ENCODE measurements around the gene DBP. TPM values are rescaled to one million over a fixed set of nuclear protein-coding genes. Genes with fewer than 3 reads are reported as not detected.

Gene DBP
- total RNA-seq, 1 donor from 2014 or later: 6.8 TPM

DNA sequence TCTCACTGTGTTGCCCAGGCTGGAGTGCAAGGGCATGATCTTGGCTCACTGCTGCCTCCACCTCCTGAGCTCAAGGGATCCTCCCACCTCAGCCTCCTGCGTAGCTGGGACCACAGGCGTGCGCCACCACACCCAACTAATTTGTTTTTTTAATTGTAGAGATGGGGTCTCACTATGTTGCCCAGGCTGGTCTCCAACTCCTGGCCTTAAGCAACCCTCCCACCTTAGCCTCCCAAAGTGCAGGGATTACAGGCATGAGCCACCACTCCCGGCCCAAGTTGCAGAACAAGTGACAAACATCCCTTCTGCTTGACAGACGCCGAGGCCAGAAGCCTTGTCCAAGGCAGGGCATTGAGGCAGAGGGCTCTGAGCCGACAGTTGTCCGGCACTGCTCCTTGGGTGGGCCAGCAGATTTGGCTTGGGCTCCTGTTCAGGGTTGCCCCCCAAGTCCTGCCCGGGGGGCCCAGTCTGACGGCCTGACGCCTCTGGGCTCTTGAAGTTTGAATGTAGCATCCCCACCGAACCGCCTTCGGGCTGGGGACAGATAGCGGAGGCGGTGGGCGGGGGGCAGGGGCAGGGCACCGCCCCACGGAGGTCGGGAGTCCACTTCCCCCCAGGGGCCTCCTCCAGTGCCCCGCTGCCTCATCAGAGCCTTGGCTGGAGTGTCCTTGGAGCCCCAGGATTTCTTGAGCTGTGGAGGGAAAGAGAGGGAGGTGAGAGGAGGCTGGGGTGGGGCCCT lies 36.3 kb downstream of the DBP start:
- Histone ChIP-seq H3K36me3 (ENCODE audit: control insufficient read depth in 3 of 3, insufficient read depth in 3 of 3, low read length in 3 of 3) (no peaks in the 10 kb centered on the region), H3K9me3 (ENCODE audit: control insufficient read depth in 3 of 3, low read length in 3 of 3) (no peaks in the 10 kb centered on the region), H3K4me1 (ENCODE audit: control insufficient read depth in 3 of 3, insufficient read depth in 3 of 3, low read length in 3 of 3) (no peaks in the 10 kb centered on the region), H3K9ac (ENCODE audit: low read depth in 1 of 3, low read length in 3 of 3) (no peak overlapping the region), H3K4me3 (ENCODE audit: low read length in 3 of 3) (no peak overlapping the region), H3K27ac (ENCODE audit: low read depth, low read length) (no peak overlapping the region), H3K27me3 (ENCODE audit: control insufficient read depth in 3 of 3, insufficient read depth in 3 of 3, low read length in 3 of 3) (peaks cover 0 to 3% (median 0%) of the 10 kb centered on the region in 3 donors)

DNA sequence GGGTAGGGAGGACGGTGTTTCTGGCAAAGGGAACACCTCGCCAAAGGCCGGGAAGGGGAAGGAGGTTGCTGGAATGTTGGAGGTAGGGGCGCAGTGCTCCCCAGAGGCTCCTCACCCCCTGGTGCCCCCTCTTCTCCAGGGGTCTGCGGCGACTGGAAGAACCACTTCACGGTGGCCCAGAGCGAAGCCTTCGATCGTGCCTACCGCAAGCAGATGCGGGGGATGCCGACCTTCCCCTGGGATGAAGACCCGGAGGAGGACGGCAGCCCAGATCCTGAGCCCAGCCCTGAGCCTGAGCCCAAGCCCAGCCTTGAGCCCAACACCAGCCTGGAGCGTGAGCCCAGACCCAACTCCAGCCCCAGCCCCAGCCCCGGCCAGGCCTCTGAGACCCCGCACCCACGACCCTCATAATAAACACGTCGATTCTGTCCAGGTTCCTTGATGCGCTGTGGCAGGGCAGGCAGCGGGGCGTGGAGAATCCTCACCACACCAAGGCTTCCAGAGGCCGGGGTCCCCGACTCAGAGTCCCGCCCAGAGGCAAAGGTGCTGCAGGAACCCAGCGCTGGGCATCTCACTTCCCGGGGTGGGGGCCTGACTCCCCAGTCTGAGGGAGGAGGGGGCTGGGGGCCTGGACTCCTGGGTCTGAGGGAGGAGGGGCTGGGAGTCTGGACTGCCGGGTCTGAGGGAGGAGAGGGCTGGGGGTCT lies 38.0 kb downstream of the DBP start:
- Histone ChIP-seq H3K9me3 (ENCODE audit: control insufficient read depth in 3 of 3, low read length in 3 of 3) (no peaks in the 10 kb centered on the region), H3K4me1 (ENCODE audit: control insufficient read depth in 3 of 3, insufficient read depth in 3 of 3, low read length in 3 of 3) (no peaks in the 10 kb centered on the region), H3K36me3 (ENCODE audit: control insufficient read depth in 3 of 3, insufficient read depth in 3 of 3, low read length in 3 of 3) (no peaks in the 10 kb centered on the region), H3K9ac (ENCODE audit: low read depth in 1 of 3, low read length in 3 of 3) (no peak overlapping the region), H3K4me3 (ENCODE audit: low read length in 3 of 3) (no peak overlapping the region), H3K27me3 (ENCODE audit: control insufficient read depth in 3 of 3, insufficient read depth in 3 of 3, low read length in 3 of 3) (peaks cover 0 to 3% (median 0%) of the 10 kb centered on the region in 3 donors), H3K27ac (ENCODE audit: low read depth, low read length) (no peak overlapping the region)

DNA sequence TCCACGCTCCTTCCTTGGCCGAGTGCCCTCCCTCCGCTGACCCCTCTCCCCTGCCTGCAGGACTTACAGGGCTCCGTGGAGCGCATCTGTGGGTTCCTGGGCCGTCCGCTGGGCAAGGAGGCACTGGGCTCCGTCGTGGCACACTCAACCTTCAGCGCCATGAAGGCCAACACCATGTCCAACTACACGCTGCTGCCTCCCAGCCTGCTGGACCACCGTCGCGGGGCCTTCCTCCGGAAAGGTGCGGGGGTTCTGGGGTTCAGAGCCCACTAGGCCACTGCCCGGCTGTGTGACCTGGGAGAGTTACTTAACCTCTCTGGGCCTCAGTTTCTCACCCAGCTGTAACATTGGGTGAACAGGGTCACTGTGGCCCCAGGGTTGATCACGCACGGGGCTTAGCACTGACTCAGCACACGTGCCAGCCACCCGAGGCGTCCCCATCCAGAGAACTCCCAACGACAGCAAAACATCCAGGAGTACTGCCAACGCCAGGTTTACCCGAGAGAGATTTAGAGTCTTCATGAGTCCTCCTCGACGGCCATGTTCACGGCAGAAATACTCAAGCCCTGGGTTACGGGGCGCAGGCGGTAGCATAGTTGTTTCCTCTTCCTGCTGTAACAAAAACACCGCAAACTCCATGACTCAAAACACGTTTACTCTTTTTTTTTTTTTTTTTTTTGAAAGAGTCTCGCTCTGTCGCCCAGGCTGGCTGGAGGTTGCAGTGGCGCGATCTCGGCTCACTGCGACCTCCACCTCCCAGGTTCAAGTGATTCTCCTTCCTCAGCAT lies 40.3 kb downstream of the DBP start:
- no peaks in the 10 kb centered on the region for H3K4me1 ChIP-seq (ENCODE audit: control insufficient read depth in 3 of 3, insufficient read depth in 3 of 3, low read length in 3 of 3)
- H3K9ac ChIP-seq (ENCODE audit: low read depth in 1 of 3, low read length in 3 of 3): peak overlapping the region in 1 of 3 donors; percentile 32
- H3K36me3 ChIP-seq (ENCODE audit: control insufficient read depth in 3 of 3, insufficient read depth in 3 of 3, low read length in 3 of 3): no peaks in the 10 kb centered on the region
- H3K27ac ChIP-seq (ENCODE audit: low read depth, low read length): no peak overlapping the region
- peaks cover 0 to 3% (median 0%) of the 10 kb centered on the region in 3 donors for H3K27me3 ChIP-seq (ENCODE audit: control insufficient read depth in 3 of 3, insufficient read depth in 3 of 3, low read length in 3 of 3)
- H3K9me3 ChIP-seq (ENCODE audit: control insufficient read depth in 3 of 3, low read length in 3 of 3): no peaks in the 10 kb centered on the region
- no peak overlapping the region for H3K4me3 ChIP-seq (ENCODE audit: low read length in 3 of 3)

DNA sequence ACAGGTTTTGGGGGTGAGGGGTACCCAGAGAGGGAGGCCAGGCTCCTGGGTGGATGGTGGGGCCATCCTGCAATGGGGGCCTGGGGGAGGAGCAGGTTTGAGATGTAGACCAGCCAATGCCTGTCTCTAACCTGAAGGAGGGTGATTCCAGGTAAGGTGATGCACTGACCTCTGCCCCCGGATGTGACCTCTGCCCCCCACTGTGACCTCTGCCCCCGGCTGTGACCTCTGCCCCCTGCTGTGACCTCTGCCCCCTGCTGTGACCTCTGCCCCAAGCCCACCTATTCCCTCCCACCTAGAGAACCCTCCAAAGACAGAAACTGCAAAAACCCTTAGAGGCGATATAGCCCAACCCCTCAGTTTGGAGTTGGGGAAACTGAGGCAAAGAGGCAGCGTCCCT lies 40.9 kb downstream of the DBP start:
- Histone ChIP-seq H3K36me3 (ENCODE audit: control insufficient read depth in 3 of 3, insufficient read depth in 3 of 3, low read length in 3 of 3) (no peaks in the 10 kb centered on the region), H3K27me3 (ENCODE audit: control insufficient read depth in 3 of 3, insufficient read depth in 3 of 3, low read length in 3 of 3) (peaks cover 0 to 3% (median 0%) of the 10 kb centered on the region in 3 donors), H3K9me3 (ENCODE audit: control insufficient read depth in 3 of 3, low read length in 3 of 3) (no peaks in the 10 kb centered on the region), H3K4me1 (ENCODE audit: control insufficient read depth in 3 of 3, insufficient read depth in 3 of 3, low read length in 3 of 3) (no peaks in the 10 kb centered on the region), H3K27ac (ENCODE audit: low read depth, low read length) (no peak overlapping the region), H3K4me3 (ENCODE audit: low read length in 3 of 3) (no peak overlapping the region), H3K9ac (ENCODE audit: low read depth in 1 of 3, low read length in 3 of 3) (no peak overlapping the region)

DNA sequence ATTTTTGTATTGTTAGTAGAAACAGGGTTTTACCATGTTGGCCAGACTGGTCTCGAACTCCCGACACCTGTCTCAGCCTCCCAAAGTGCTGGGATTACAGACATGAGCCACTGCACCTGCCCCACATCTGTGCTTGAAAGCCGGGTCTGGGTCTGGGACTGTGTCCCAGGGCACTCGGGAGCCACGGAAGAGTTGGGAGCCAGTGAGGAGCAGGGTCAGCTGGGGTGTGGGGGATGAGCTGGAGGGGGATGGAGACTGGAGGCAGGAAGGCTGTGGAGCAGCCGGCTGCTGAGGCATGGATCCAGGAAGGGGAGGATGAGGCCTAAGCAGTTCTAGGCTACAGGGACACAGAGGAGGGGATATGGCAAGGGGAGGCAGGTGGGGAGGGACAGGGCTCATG lies 41.3 kb downstream of the DBP start:
- no peak overlapping the region for H3K27ac ChIP-seq (ENCODE audit: low read depth, low read length)
- H3K27me3 ChIP-seq (ENCODE audit: control insufficient read depth in 3 of 3, insufficient read depth in 3 of 3, low read length in 3 of 3): peaks cover 0 to 3% (median 0%) of the 10 kb centered on the region in 3 donors

DNA sequence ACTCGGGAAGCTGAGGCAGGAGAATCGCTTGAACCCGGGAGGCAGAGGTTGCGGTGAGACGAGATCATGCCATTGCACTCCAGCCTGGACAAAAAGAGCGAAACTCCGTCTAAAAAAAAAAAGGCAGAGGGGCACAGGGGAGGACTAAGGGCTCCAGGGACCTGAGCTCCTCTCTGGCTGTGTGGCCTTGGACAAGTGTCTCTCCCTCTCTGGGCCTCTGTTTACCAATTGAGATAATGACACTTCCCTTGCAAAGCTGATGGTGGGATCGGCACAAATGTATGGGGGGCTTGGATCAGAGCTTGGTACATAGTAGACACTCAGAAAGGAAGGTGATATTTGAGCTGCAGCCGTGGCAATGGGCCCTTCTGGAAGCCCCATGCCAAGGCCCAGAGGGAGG lies 42.0 kb downstream of the DBP start:
- Histone ChIP-seq H3K36me3 (ENCODE audit: control insufficient read depth in 3 of 3, insufficient read depth in 3 of 3, low read length in 3 of 3) (no peaks in the 10 kb centered on the region), H3K27me3 (ENCODE audit: control insufficient read depth in 3 of 3, insufficient read depth in 3 of 3, low read length in 3 of 3) (peaks cover 0 to 3% (median 0%) of the 10 kb centered on the region in 3 donors), H3K27ac (ENCODE audit: low read depth, low read length) (no peak overlapping the region), H3K4me3 (ENCODE audit: low read length in 3 of 3) (no peak overlapping the region), H3K4me1 (ENCODE audit: control insufficient read depth in 3 of 3, insufficient read depth in 3 of 3, low read length in 3 of 3) (no peaks in the 10 kb centered on the region), H3K9ac (ENCODE audit: low read depth in 1 of 3, low read length in 3 of 3) (no peak overlapping the region), H3K9me3 (ENCODE audit: control insufficient read depth in 3 of 3, low read length in 3 of 3) (no peaks in the 10 kb centered on the region)

More for the DNA sequence above, 41.3 kb downstream of the DBP start:
- no peak overlapping the region for H3K9ac ChIP-seq (ENCODE audit: low read depth in 1 of 3, low read length in 3 of 3)
- no peaks in the 10 kb centered on the region for H3K4me1 ChIP-seq (ENCODE audit: control insufficient read depth in 3 of 3, insufficient read depth in 3 of 3, low read length in 3 of 3)
- no peaks in the 10 kb centered on the region for H3K9me3 ChIP-seq (ENCODE audit: control insufficient read depth in 3 of 3, low read length in 3 of 3)
- no peaks in the 10 kb centered on the region for H3K36me3 ChIP-seq (ENCODE audit: control insufficient read depth in 3 of 3, insufficient read depth in 3 of 3, low read length in 3 of 3)
- no peak overlapping the region for H3K4me3 ChIP-seq (ENCODE audit: low read length in 3 of 3)

DNA sequence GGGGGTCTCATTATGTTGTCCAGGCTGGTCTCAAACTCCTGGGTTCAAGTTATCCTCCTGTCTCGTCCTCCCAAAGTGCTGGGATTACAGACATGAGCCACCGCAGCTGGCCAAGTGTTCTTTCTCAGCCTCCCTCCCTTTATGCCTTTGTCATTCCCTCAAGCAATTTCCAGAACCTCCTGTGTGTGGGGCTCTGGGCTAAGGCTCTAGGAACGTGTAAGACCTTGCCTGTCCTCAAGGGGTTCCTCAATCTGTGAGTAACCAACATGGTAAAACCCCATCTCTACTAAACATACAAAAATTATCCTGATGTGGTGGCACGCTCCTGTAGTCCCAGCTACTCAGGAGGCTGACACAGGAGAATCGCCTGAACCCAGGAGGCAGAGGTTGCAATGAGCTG lies 46.2 kb downstream of the DBP start:
- Histone ChIP-seq H3K9ac (ENCODE audit: low read depth in 1 of 3, low read length in 3 of 3) (peak overlapping the region in 1 of 3 donors; percentile 25), H3K9me3 (ENCODE audit: control insufficient read depth in 3 of 3, low read length in 3 of 3) (no peaks in the 10 kb centered on the region), H3K4me1 (ENCODE audit: control insufficient read depth in 3 of 3, insufficient read depth in 3 of 3, low read length in 3 of 3) (peaks cover 11 to 16% (median 14%) of the 10 kb centered on the region in 3 donors), H3K36me3 (ENCODE audit: control insufficient read depth in 3 of 3, insufficient read depth in 3 of 3, low read length in 3 of 3) (no peaks in the 10 kb centered on the region), H3K27me3 (ENCODE audit: control insufficient read depth in 3 of 3, insufficient read depth in 3 of 3, low read length in 3 of 3) (no peaks in the 10 kb centered on the region), H3K4me3 (ENCODE audit: low read length in 3 of 3) (no peak overlapping the region), H3K27ac (ENCODE audit: low read depth, low read length) (no peak overlapping the region)

DNA sequence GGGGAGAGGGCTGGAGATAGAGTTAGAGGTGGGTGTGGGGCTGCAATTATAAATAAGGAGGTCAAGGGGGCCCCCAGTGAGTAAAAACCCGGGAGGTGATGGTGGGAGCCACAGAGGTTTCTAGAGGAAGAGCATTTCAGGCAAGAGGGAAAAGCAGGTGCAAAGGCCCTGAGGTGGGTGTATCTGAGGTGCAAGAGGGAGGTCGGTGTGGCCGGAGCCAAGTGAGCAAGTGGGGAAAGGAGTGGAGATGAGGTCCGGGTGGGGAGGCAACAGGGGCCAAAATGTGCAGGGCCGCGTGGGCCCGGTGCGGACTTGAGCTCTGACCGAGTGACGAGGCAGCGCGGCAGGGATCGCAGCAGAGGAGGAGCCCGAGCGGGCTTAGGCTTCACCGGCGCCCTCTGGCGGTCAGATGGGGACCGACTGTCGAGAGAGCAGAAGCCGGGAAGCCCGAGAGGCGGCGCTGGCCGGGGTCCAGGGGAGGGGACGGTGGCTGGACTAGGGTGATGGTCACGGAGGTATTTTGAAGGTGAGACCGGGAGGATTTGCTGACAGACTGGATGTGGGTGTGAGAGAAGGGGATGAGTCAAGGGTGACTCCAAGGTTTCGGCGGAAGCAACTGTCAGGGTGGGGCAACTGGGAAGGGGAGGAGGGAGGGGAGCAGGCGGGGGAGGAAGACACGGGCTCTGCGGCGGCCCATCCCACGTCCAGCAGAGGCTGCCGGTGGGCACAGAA lies 48.3 kb downstream of the DBP start:
- Histone ChIP-seq H3K27ac (ENCODE audit: low read depth, low read length) (no peak overlapping the region), H3K9ac (ENCODE audit: low read depth in 1 of 3, low read length in 3 of 3) (peak overlapping the region in 2 of 3 donors; percentile 51 to 62), H3K4me3 (ENCODE audit: low read length in 3 of 3) (peak overlapping the region; percentile 53 to 72 (median 68)), H3K4me1 (ENCODE audit: control insufficient read depth in 3 of 3, insufficient read depth in 3 of 3, low read length in 3 of 3) (peaks cover 14 to 20% (median 18%) of the 10 kb centered on the region in 3 donors), H3K9me3 (ENCODE audit: control insufficient read depth in 3 of 3, low read length in 3 of 3) (no peaks in the 10 kb centered on the region), H3K27me3 (ENCODE audit: control insufficient read depth in 3 of 3, insufficient read depth in 3 of 3, low read length in 3 of 3) (no peaks in the 10 kb centered on the region), H3K36me3 (ENCODE audit: control insufficient read depth in 3 of 3, insufficient read depth in 3 of 3, low read length in 3 of 3) (no peaks in the 10 kb centered on the region)

DNA sequence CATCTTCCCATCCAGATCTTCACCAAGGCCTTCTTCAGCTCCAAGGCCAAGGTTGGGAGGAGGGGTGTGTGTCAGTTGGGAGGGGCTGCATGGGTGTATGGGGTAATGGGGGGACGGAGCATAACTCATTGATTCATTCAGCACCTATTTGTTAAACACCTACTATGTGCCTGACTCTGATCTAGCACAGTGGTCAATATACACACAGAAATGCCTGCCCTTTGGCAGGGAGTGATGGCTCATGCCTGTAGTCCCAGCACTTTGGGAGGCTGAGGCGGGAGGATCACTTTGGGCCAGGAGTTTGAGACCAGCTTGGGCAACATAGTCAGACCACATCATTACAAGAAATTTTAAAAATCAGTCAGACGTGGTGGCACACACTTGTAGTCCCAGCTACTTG lies 49.8 kb downstream of the DBP start:
- Histone ChIP-seq H3K9me3 (ENCODE audit: control insufficient read depth in 3 of 3, low read length in 3 of 3) (no peaks in the 10 kb centered on the region), H3K9ac (ENCODE audit: low read depth in 1 of 3, low read length in 3 of 3) (no peak overlapping the region), H3K4me1 (ENCODE audit: control insufficient read depth in 3 of 3, insufficient read depth in 3 of 3, low read length in 3 of 3) (peaks cover 17 to 22% (median 18%) of the 10 kb centered on the region in 3 donors)

More for the DNA sequence above, 49.8 kb downstream of the DBP start:
- Histone ChIP-seq H3K4me3 (ENCODE audit: low read length in 3 of 3) (no peak overlapping the region), H3K36me3 (ENCODE audit: control insufficient read depth in 3 of 3, insufficient read depth in 3 of 3, low read length in 3 of 3) (no peaks in the 10 kb centered on the region), H3K27ac (ENCODE audit: low read depth, low read length) (no peak overlapping the region), H3K27me3 (ENCODE audit: control insufficient read depth in 3 of 3, insufficient read depth in 3 of 3, low read length in 3 of 3) (no peaks in the 10 kb centered on the region)

Measured in skeletal muscle tissue (tissue), 4 donors.